ENCODE measurements around the gene COMMD10.

- TF ChIP-seq CTCF (conservative IDR thresholded peaks at IDR 0.05), result no peak
- TF ChIP-seq ZFX (IDR thresholded peaks at IDR 0.05), result no peak
Measured at GRCh38 chr5:116315531-116315930, 230.7 kb downstream of the COMMD10 start.
